Vagina (tissue), 2 donors: ENCODE measurements around the gene COL5A3. TPM values are rescaled to one million over a fixed set of nuclear protein-coding genes. Genes with fewer than 3 reads are reported as not detected.

Experiments used
- DNase-seq, 2 donors: peaks; one replicate each; pipeline ENCODE4 v3.0.0-alpha.2; 2017; ENCODE audit errors: extremely low spot score in 2 of 2
- H3K27ac ChIP-seq: fragments of 200-600 bp; sonication (generic); one replicate; pipeline ENCODE4 v1.5.1; 2019
- H3K27me3 ChIP-seq: fragments of 200-600 bp; sonication (generic); one replicate; pipeline ENCODE4 v1.5.1; 2019
- H3K36me3 ChIP-seq, 2 donors: fragments of 200-600 bp; sonication (generic); one replicate each; pipeline ENCODE4 v1.5.1; 2017 to 2019
- H3K4me1 ChIP-seq: fragments of 200-600 bp; sonication (generic); one replicate; pipeline ENCODE4 v1.5.1; 2019
- H3K4me3 ChIP-seq, 2 donors: fragments of 200-600 bp; sonication (generic); 1 replicate in 1 of 2; 2 replicates in 1 of 2; pipeline ENCODE4 v1.5.1; 2016 to 2019
- H3K9me3 ChIP-seq: fragments of 200-600 bp; sonication (generic); one replicate; pipeline ENCODE4 v1.5.1; 2019
- POLR2A ChIP-seq, 2 donors: fragments of 450-650 bp; IDR thresholded peaks; one replicate each; pipeline ENCODE4 v1.6.1; 2017; ENCODE audit warnings: antibody characterized with exemption in 2 of 2, mild to moderate bottlenecking in 2 of 2, moderate library complexity in 2 of 2
- POLR2AphosphoS5 ChIP-seq, 2 donors: sonication (generic); formaldehyde crosslinking; IDR thresholded peaks; one replicate each; pipeline ENCODE4 v1.9.0; 2017; ENCODE audit warnings: antibody characterized with exemption in 2 of 2, mild to moderate bottlenecking in 2 of 2, low read depth in 1 of 2; ENCODE audit not compliant: insufficient read depth in 1 of 2
- intact Hi-C: fragments of 100-400 bp; cut with DNase I; formaldehyde crosslinking; loops from one replicate; pipeline ENCODE4 v1.15.1; 2023
- total RNA-seq: library from RNA; depleted of rRNA; stranded (reverse); fragments of >200 nt; gene quantifications from one replicate; pipeline ENCODE4 v1.2.3, GENCODE V29; 2016
- TF ChIP-seq, protein P1 (sequence below), 3 experiments: fragments of 450-650 bp in 2 of 3; fragments of 200-600 bp in 1 of 3; sonication (generic) in 1 of 3; IDR thresholded peaks; one replicate each; pipeline ENCODE4 v1.5.1; 2017 to 2019; ENCODE audit warnings: antibody characterized with exemption in 3 of 3, mild to moderate bottlenecking in 2 of 3, moderate library complexity in 2 of 3

Gene COL5A3
- 13.3 TPM for total RNA-seq

GRCh38 chr19:10010247-10010691 is at the start of gene COL5A3:
COL5A3 (minus strand) TSS chr19:10010504; CDS start chr19:10010385, 119 bp downstream.
- Histone ChIP-seq H3K36me3 (no peaks in the 10 kb centered on the region), H3K9me3 (no peaks in the 10 kb centered on the region), H3K27ac (peak within 1 kb of the TSS; percentile 92), H3K27me3 (no peaks in the 10 kb centered on the region), H3K4me1 (peaks cover 67% of the 10 kb centered on the region), H3K4me3 (peak within 1 kb of the TSS; percentile 47 to 49)
- intact Hi-C loops = no loop called here
- TF ChIP-seq POLR2A (IDR thresholded peaks at IDR 0.05) (peak in 1 of 2 donors; percentile 13), POLR2AphosphoS5 (IDR thresholded peaks at IDR 0.05; ENCODE audit: insufficient read depth in 1 of 2, low read depth in 1 of 2) (peak in 1 of 2 donors; percentile 72)
- TF ChIP-seq, protein P1, sequence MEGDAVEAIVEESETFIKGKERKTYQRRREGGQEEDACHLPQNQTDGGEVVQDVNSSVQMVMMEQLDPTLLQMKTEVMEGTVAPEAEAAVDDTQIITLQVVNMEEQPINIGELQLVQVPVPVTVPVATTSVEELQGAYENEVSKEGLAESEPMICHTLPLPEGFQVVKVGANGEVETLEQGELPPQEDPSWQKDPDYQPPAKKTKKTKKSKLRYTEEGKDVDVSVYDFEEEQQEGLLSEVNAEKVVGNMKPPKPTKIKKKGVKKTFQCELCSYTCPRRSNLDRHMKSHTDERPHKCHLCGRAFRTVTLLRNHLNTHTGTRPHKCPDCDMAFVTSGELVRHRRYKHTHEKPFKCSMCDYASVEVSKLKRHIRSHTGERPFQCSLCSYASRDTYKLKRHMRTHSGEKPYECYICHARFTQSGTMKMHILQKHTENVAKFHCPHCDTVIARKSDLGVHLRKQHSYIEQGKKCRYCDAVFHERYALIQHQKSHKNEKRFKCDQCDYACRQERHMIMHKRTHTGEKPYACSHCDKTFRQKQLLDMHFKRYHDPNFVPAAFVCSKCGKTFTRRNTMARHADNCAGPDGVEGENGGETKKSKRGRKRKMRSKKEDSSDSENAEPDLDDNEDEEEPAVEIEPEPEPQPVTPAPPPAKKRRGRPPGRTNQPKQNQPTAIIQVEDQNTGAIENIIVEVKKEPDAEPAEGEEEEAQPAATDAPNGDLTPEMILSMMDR (IDR thresholded peaks at IDR 0.05) = no peak
- no peak for DNase-seq

DNA sequence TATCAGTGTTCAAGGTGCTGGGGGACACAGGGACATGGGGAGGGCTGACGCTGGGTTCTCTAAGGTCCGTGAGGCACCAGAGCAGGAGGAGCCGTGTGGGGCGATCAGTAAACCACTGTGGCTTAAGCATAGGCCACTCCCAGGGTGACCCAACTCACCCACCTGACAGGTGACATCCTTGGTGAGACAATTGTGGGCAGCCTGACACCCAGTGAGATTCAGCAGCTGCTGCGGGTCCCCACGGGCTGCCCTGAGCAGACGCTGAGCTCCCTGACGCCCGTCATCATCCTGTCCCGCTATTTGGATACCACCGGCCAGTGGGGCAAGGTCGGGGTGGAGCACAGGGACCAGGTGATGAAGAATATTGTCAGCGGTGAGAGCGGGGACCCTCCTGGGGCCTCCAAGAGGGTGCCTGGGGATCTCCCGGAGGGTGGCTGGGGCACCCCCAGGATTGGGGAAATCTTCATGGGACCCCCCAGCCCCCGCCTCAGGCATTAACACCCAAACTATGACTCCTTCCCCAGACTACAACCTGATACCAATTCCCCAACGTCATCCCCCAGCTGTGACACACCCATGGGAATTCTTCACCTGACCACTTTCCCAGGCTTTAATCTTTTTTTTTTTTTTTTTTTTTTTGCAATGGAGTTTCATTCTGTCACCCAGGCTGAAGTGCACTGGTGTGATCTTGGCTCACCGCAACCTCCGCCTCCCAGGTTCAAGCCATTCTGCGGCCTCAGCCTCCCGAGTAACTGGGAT is 42.5 kb upstream of the COL5A3 start:
- Histone ChIP-seq H3K4me3 (no peak overlapping the region), H3K4me1 (no peaks in the 10 kb centered on the region), H3K27me3 (no peaks in the 10 kb centered on the region), H3K27ac (no peak overlapping the region), H3K36me3 (no peaks in the 10 kb centered on the region), H3K9me3 (no peaks in the 10 kb centered on the region)
- intact Hi-C loops = no loop called here
- no peak for TF ChIP-seq POLR2AphosphoS5 (IDR thresholded peaks at IDR 0.05; ENCODE audit: insufficient read depth in 1 of 2, low read depth in 1 of 2)
- no peak for TF ChIP-seq POLR2A (IDR thresholded peaks at IDR 0.05)
- TF ChIP-seq, protein P1 (IDR thresholded peaks at IDR 0.05) = no peak
- DNase-seq = no peak

DNA sequence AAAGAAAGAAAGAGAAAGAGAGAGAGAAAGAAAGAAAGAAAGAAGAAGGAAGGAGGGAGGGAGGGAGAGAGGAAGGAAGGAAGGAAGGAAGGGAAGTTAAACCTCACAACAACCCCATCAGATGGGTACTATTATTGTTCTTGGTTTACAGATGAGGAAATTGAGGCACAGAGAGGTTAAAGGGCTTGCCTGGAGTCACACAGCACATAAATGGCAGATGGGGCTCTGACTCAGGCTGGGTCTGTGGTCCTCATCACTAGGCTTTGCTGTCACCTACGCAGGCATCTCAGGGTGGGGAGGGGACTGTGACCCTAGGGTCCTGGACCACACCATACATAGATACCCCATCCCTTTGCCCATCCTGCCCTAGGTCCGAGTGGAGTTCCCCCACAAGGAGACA is 39.3 kb upstream of the COL5A3 start:
- no peak overlapping the region for H3K4me3 ChIP-seq
- no peak for DNase-seq
- TF ChIP-seq POLR2AphosphoS5 (IDR thresholded peaks at IDR 0.05; ENCODE audit: insufficient read depth in 1 of 2, low read depth in 1 of 2) (no peak), POLR2A (IDR thresholded peaks at IDR 0.05) (no peak)
- TF ChIP-seq, protein P1 (IDR thresholded peaks at IDR 0.05) = no peak
- no peaks in the 10 kb centered on the region for H3K9me3 ChIP-seq
- intact Hi-C loops = no loop called here
- no peak overlapping the region for H3K27ac ChIP-seq
- no peaks in the 10 kb centered on the region for H3K27me3 ChIP-seq
- no peaks in the 10 kb centered on the region for H3K36me3 ChIP-seq
- H3K4me1 ChIP-seq = no peaks in the 10 kb centered on the region

- DNase-seq = no peak
- Histone ChIP-seq H3K27ac (no peak overlapping the region), H3K27me3 (no peaks in the 10 kb centered on the region), H3K4me1 (no peaks in the 10 kb centered on the region), H3K36me3 (no peaks in the 10 kb centered on the region), H3K9me3 (peaks cover 30% of the 10 kb centered on the region), H3K4me3 (no peak overlapping the region)
- TF ChIP-seq POLR2AphosphoS5 (IDR thresholded peaks at IDR 0.05; ENCODE audit: insufficient read depth in 1 of 2, low read depth in 1 of 2) (no peak), POLR2A (IDR thresholded peaks at IDR 0.05) (no peak)
- TF ChIP-seq, protein P1 (IDR thresholded peaks at IDR 0.05) = no peak
- intact Hi-C loops = no loop called here
Measured at GRCh38 chr19:10045371-10045770, 35.1 kb upstream of the COL5A3 start.

GRCh38 chr19:10044390-10044789 is 34.1 kb upstream of the COL5A3 start:
- no peak for DNase-seq

More at GRCh38 chr19:10044390-10044789, 34.1 kb upstream of the COL5A3 start:
- no peaks in the 10 kb centered on the region for H3K36me3 ChIP-seq
- no peak overlapping the region for H3K4me3 ChIP-seq
- no peaks in the 10 kb centered on the region for H3K27me3 ChIP-seq
- TF ChIP-seq POLR2A (IDR thresholded peaks at IDR 0.05) (no peak), POLR2AphosphoS5 (IDR thresholded peaks at IDR 0.05; ENCODE audit: insufficient read depth in 1 of 2, low read depth in 1 of 2) (no peak)
- H3K4me1 ChIP-seq = no peaks in the 10 kb centered on the region
- no peak overlapping the region for H3K27ac ChIP-seq
- intact Hi-C loops = no loop called here
- peaks cover 30% of the 10 kb centered on the region for H3K9me3 ChIP-seq
